Measurements from ENCODE around the gene IFIH1. TPM values are rescaled to one million over a fixed set of nuclear protein-coding genes. Genes with fewer than 3 reads are reported as not detected.
A peak's percentile ranks its signal among the peaks of the same experiment; 100 is the strongest.

Gene IFIH1
- total RNA-seq, 1 experiment from 2014 or later: 2.8 TPM

GRCh38 chr2:162234620-162235462, 83.6 kb downstream of the IFIH1 start:
- Histone ChIP-seq H3K4me3 (no peak overlapping the region), H3K36me3 (peaks cover 13% of the 10 kb centered on the region)
- DNase-seq (ENCODE audit: low read depth in 1 of 2, low spot score in 2 of 2): no peak

GRCh38 chr2:162233197-162233596, 85.3 kb downstream of the IFIH1 start:
- peak overlapping the region; percentile 10; the same call in 1 of the 2 replicates for H3K27ac ChIP-seq
- DNase-seq (ENCODE audit: low read depth in 1 of 2, low spot score in 2 of 2): peak in 1 of 2 experiments; percentile 43
- H3K9me3 ChIP-seq (replicated peaks): no peaks in the 10 kb centered on the region
- peaks cover 16% of the 10 kb centered on the region for H3K4me1 ChIP-seq (replicated peaks)
- H3K27me3 ChIP-seq (replicated peaks): no peaks in the 10 kb centered on the region
- peaks cover 13% of the 10 kb centered on the region for H3K36me3 ChIP-seq
- no peak overlapping the region for H3K4me3 ChIP-seq

More at GRCh38 chr2:162234620-162235462, 83.6 kb downstream of the IFIH1 start:
- Histone ChIP-seq H3K27ac (no peak overlapping the region), H3K27me3 (replicated peaks) (no peaks in the 10 kb centered on the region), H3K4me1 (replicated peaks) (peaks cover 16% of the 10 kb centered on the region), H3K9me3 (replicated peaks) (no peaks in the 10 kb centered on the region)

- H3K36me3 ChIP-seq: peaks cover 13% of the 10 kb centered on the region
- H3K9me3 ChIP-seq (replicated peaks): no peaks in the 10 kb centered on the region
- no peak overlapping the region; the same call in 1 of the 2 replicates for H3K27ac ChIP-seq
- H3K4me1 ChIP-seq (replicated peaks): peaks cover 16% of the 10 kb centered on the region
- H3K4me3 ChIP-seq: no peak overlapping the region
- peak in 1 of 2 experiments; percentile 21 for DNase-seq (ENCODE audit: low read depth in 1 of 2, low spot score in 2 of 2)
- no peaks in the 10 kb centered on the region for H3K27me3 ChIP-seq (replicated peaks)
Observed at GRCh38 chr2:162232671-162233070, 85.8 kb downstream of the IFIH1 start.

GRCh38 chr2:162232027-162232426, 86.5 kb downstream of the IFIH1 start:
- Histone ChIP-seq H3K9me3 (replicated peaks) (no peaks in the 10 kb centered on the region), H3K4me1 (replicated peaks) (peaks cover 16% of the 10 kb centered on the region), H3K27ac (no peak overlapping the region), H3K27me3 (replicated peaks) (no peaks in the 10 kb centered on the region), H3K36me3 (peaks cover 13% of the 10 kb centered on the region), H3K4me3 (no peak overlapping the region)
- no peak for DNase-seq (ENCODE audit: low read depth in 1 of 2, low spot score in 2 of 2)

- H3K36me3 ChIP-seq: peaks cover 7% of the 10 kb centered on the region
- no peak overlapping the region for H3K4me3 ChIP-seq
- no peaks in the 10 kb centered on the region for H3K27me3 ChIP-seq (replicated peaks)
- H3K9me3 ChIP-seq (replicated peaks): no peaks in the 10 kb centered on the region
- no peak for DNase-seq (ENCODE audit: low read depth in 1 of 2, low spot score in 2 of 2)
- peaks cover 16% of the 10 kb centered on the region for H3K4me1 ChIP-seq (replicated peaks)
- no peak overlapping the region for H3K27ac ChIP-seq
Observed at GRCh38 chr2:162230761-162231160, 87.7 kb downstream of the IFIH1 start.

GRCh38 chr2:162226836-162227235, 91.6 kb downstream of the IFIH1 start:
- Histone ChIP-seq H3K27ac (no peak overlapping the region), H3K4me1 (replicated peaks) (no peaks in the 10 kb centered on the region), H3K9me3 (replicated peaks) (no peaks in the 10 kb centered on the region), H3K36me3 (peaks cover 11% of the 10 kb centered on the region; the same call in 1 of the 2 replicates), H3K27me3 (replicated peaks) (no peaks in the 10 kb centered on the region), H3K4me3 (no peak overlapping the region)
- DNase-seq (ENCODE audit: low read depth in 1 of 2, low spot score in 2 of 2): no peak

- no peak overlapping the region for H3K27ac ChIP-seq
- H3K27me3 ChIP-seq (replicated peaks): no peaks in the 10 kb centered on the region
- DNase-seq (ENCODE audit: low read depth in 1 of 2, low spot score in 2 of 2): peak; percentile 66 to 73
- H3K9me3 ChIP-seq (replicated peaks): no peaks in the 10 kb centered on the region
- no peak overlapping the region for H3K4me3 ChIP-seq
- no peaks in the 10 kb centered on the region for H3K4me1 ChIP-seq (replicated peaks)
- peaks cover 34% of the 10 kb centered on the region for H3K36me3 ChIP-seq
Observed at GRCh38 chr2:162221064-162221463, 97.4 kb downstream of the IFIH1 start.

GRCh38 chr2:162220368-162220767, 98.1 kb downstream of the IFIH1 start:
- no peaks in the 10 kb centered on the region for H3K27me3 ChIP-seq (replicated peaks)
- no peak for DNase-seq (ENCODE audit: low read depth in 1 of 2, low spot score in 2 of 2)
- no peaks in the 10 kb centered on the region for H3K4me1 ChIP-seq (replicated peaks)
- no peak overlapping the region for H3K27ac ChIP-seq
- H3K4me3 ChIP-seq: no peak overlapping the region
- H3K36me3 ChIP-seq: peaks cover 38% of the 10 kb centered on the region
- H3K9me3 ChIP-seq (replicated peaks): no peaks in the 10 kb centered on the region

GRCh38 chr2:162219426-162219825, 99.1 kb downstream of the IFIH1 start:
- no peaks in the 10 kb centered on the region for H3K27me3 ChIP-seq (replicated peaks)
- peaks cover 34% of the 10 kb centered on the region for H3K36me3 ChIP-seq
- H3K27ac ChIP-seq: no peak overlapping the region
- no peak for DNase-seq (ENCODE audit: low read depth in 1 of 2, low spot score in 2 of 2)
- no peaks in the 10 kb centered on the region for H3K4me1 ChIP-seq (replicated peaks)
- H3K9me3 ChIP-seq (replicated peaks): no peaks in the 10 kb centered on the region
- no peak overlapping the region for H3K4me3 ChIP-seq

- H3K36me3 ChIP-seq: peaks cover 34% of the 10 kb centered on the region
- H3K9me3 ChIP-seq (replicated peaks): no peaks in the 10 kb centered on the region
- no peaks in the 10 kb centered on the region for H3K27me3 ChIP-seq (replicated peaks)
- H3K4me1 ChIP-seq (replicated peaks): no peaks in the 10 kb centered on the region
- DNase-seq (ENCODE audit: low read depth in 1 of 2, low spot score in 2 of 2): no peak
- H3K27ac ChIP-seq: no peak overlapping the region
- H3K4me3 ChIP-seq: no peak overlapping the region
Observed at GRCh38 chr2:162217598-162217997, 100.9 kb downstream of the IFIH1 start.

Other genes with a start within 250 kb of the IFIH1 start
- not detected in 2 replicates for gene DPP4, start 244.5 kb downstream of the IFIH1 start, total RNA-seq (2014; rRNA removed; shearing (Covaris generic))
- not detected in 2 replicates for gene GCG, start 166.4 kb downstream of the IFIH1 start, total RNA-seq (2014; rRNA removed; shearing (Covaris generic))
- gene FAP, start 75.2 kb downstream of the IFIH1 start, total RNA-seq (2014; rRNA removed; shearing (Covaris generic)): 21.1 and 35.6 TPM in 2 replicates
- gene GCA, start 25.4 kb upstream of the IFIH1 start, total RNA-seq (2014; rRNA removed; shearing (Covaris generic)): 3.1 and 6.8 TPM in 2 replicates